WTC11 (cell line): ENCODE results near the gene COX6A1.

ENCODE experiments used
- NFYB ChIP-seq: sonication (generic); formaldehyde crosslinking; conservative IDR thresholded peaks from 2 replicates; pipeline ENCODE4 v1.8.0; 2022; ENCODE audit warnings: low read depth, missing genetic modification reagents
- OVOL2 ChIP-seq: fragments of 250-450 bp; sonication (Bioruptor Pico); IDR thresholded peaks from 2 replicates; pipeline ENCODE4 v1.9.0; 2021; ENCODE audit warnings: mild to moderate bottlenecking, borderline replicate concordance
- SMAD3 ChIP-seq: sonication (generic); formaldehyde crosslinking; IDR thresholded peaks from 2 replicates; pipeline ENCODE4 v1.8.0; 2022; ENCODE audit warnings: missing genetic modification reagents, mild to moderate bottlenecking, borderline replicate concordance
- TCF7 ChIP-seq: sonication (generic); formaldehyde crosslinking; IDR thresholded peaks from 2 replicates; pipeline ENCODE4 v1.8.0; 2022; ENCODE audit warnings: mild to moderate bottlenecking, low read depth, missing genetic modification reagents, moderate library complexity
- ZBTB21 ChIP-seq: sonication (generic); formaldehyde crosslinking; IDR thresholded peaks from 2 replicates; pipeline ENCODE4 v1.8.1; 2023; ENCODE audit warnings: mild to moderate bottlenecking, missing genetic modification reagents, borderline replicate concordance
- ZBTB43 ChIP-seq: sonication (generic); formaldehyde crosslinking; IDR thresholded peaks from 2 replicates; pipeline ENCODE4 v1.8.1; 2023; ENCODE audit warnings: mild to moderate bottlenecking, missing genetic modification reagents
- ZNF121 ChIP-seq: sonication (generic); formaldehyde crosslinking; IDR thresholded peaks from 2 replicates; pipeline ENCODE4 v1.8.0; 2023; ENCODE audit warnings: missing genetic modification reagents
- ZNF138 ChIP-seq: sonication (generic); formaldehyde crosslinking; conservative IDR thresholded peaks from 2 replicates; pipeline ENCODE4 v1.8.1; 2022; ENCODE audit warnings: mild to moderate bottlenecking, moderate library complexity, missing genetic modification reagents
- ZNF671 ChIP-seq: fragments of 250-450 bp; sonication (Bioruptor Pico); IDR thresholded peaks from 2 replicates; pipeline ENCODE4 v1.8.0; 2021; ENCODE audit warnings: mild to moderate bottlenecking
- TF ChIP-seq, protein P1 (sequence below): sonication (generic); formaldehyde crosslinking; IDR thresholded peaks from 2 replicates; pipeline ENCODE4 v1.8.1; 2023; ENCODE audit warnings: mild to moderate bottlenecking, missing genetic modification reagents, moderate library complexity
- TF ChIP-seq, protein P2 (sequence below): fragments of 200-600 bp; IDR thresholded peaks from 2 replicates; pipeline ENCODE4 v1.8.0; 2022; ENCODE audit warnings: antibody characterized with exemption
- TF ChIP-seq, protein P3 (sequence below): sonication (generic); formaldehyde crosslinking; IDR thresholded peaks from 2 replicates; pipeline ENCODE4 v1.8.1; 2023; ENCODE audit warnings: mild to moderate bottlenecking, missing genetic modification reagents

- TF ChIP-seq, protein P1, sequence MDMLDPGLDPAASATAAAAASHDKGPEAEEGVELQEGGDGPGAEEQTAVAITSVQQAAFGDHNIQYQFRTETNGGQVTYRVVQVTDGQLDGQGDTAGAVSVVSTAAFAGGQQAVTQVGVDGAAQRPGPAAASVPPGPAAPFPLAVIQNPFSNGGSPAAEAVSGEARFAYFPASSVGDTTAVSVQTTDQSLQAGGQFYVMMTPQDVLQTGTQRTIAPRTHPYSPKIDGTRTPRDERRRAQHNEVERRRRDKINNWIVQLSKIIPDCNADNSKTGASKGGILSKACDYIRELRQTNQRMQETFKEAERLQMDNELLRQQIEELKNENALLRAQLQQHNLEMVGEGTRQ (CRISPR knock-in tag), result peak; percentile 96
- TF ChIP-seq ZNF671 (CRISPR knock-in tag) (no peak), NFYB (CRISPR knock-in tag) (no peak), ZNF121 (no peak), OVOL2 (CRISPR knock-in tag) (no peak), ZBTB21 (no peak), ZNF138 (CRISPR knock-in tag) (no peak), ZBTB43 (CRISPR knock-in tag) (no peak), SMAD3 (CRISPR knock-in tag) (peak; percentile 89), TCF7 (CRISPR knock-in tag) (no peak)
- TF ChIP-seq, protein P2, sequence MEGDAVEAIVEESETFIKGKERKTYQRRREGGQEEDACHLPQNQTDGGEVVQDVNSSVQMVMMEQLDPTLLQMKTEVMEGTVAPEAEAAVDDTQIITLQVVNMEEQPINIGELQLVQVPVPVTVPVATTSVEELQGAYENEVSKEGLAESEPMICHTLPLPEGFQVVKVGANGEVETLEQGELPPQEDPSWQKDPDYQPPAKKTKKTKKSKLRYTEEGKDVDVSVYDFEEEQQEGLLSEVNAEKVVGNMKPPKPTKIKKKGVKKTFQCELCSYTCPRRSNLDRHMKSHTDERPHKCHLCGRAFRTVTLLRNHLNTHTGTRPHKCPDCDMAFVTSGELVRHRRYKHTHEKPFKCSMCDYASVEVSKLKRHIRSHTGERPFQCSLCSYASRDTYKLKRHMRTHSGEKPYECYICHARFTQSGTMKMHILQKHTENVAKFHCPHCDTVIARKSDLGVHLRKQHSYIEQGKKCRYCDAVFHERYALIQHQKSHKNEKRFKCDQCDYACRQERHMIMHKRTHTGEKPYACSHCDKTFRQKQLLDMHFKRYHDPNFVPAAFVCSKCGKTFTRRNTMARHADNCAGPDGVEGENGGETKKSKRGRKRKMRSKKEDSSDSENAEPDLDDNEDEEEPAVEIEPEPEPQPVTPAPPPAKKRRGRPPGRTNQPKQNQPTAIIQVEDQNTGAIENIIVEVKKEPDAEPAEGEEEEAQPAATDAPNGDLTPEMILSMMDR, result no peak
- TF ChIP-seq, protein P3, sequence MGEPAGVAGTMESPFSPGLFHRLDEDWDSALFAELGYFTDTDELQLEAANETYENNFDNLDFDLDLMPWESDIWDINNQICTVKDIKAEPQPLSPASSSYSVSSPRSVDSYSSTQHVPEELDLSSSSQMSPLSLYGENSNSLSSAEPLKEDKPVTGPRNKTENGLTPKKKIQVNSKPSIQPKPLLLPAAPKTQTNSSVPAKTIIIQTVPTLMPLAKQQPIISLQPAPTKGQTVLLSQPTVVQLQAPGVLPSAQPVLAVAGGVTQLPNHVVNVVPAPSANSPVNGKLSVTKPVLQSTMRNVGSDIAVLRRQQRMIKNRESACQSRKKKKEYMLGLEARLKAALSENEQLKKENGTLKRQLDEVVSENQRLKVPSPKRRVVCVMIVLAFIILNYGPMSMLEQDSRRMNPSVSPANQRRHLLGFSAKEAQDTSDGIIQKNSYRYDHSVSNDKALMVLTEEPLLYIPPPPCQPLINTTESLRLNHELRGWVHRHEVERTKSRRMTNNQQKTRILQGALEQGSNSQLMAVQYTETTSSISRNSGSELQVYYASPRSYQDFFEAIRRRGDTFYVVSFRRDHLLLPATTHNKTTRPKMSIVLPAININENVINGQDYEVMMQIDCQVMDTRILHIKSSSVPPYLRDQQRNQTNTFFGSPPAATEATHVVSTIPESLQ, result no peak
Observed at GRCh38 chr12:120388691-120389481, 49.0 kb upstream of the COX6A1 start.
